OCI-LY7 (cell line): ENCODE results near the gene RDH16.
"Not testable (repeated sequence)": the region's sequence is repeated elsewhere in the genome, so short reads cannot be mapped to it uniquely, and the experiment has no call there.

Experiments used
- EZH2phosphoT487 ChIP-seq: fragments of 200-600 bp; sonication (generic); IDR thresholded peaks from 2 replicates; pipeline ENCODE4 v1.6.1; 2018; ENCODE audit warnings: low read depth, borderline replicate concordance, mild to moderate bottlenecking, mixed run types, antibody characterized with exemption, low read length, moderate library complexity, mixed read lengths
- TF ChIP-seq, protein P1 (sequence below): fragments of 200-600 bp; sonication (generic); conservative IDR thresholded peaks from 2 replicates; pipeline ENCODE4 v1.5.1; 2014; ENCODE audit warnings: mild to moderate bottlenecking, antibody characterized with exemption, low read length, moderate library complexity, mixed read lengths

- TF ChIP-seq, protein P1, sequence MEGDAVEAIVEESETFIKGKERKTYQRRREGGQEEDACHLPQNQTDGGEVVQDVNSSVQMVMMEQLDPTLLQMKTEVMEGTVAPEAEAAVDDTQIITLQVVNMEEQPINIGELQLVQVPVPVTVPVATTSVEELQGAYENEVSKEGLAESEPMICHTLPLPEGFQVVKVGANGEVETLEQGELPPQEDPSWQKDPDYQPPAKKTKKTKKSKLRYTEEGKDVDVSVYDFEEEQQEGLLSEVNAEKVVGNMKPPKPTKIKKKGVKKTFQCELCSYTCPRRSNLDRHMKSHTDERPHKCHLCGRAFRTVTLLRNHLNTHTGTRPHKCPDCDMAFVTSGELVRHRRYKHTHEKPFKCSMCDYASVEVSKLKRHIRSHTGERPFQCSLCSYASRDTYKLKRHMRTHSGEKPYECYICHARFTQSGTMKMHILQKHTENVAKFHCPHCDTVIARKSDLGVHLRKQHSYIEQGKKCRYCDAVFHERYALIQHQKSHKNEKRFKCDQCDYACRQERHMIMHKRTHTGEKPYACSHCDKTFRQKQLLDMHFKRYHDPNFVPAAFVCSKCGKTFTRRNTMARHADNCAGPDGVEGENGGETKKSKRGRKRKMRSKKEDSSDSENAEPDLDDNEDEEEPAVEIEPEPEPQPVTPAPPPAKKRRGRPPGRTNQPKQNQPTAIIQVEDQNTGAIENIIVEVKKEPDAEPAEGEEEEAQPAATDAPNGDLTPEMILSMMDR: not testable (repeated sequence)
- not testable (repeated sequence) for TF ChIP-seq EZH2phosphoT487
Observed at GRCh38 chr12:56982578-56983236, 25.3 kb upstream of the RDH16 start.
